IMR-90 (cell line): ENCODE data around the gene ADAMTSL1. TPM values are rescaled to one million over a fixed set of nuclear protein-coding genes. Genes with fewer than 3 reads are reported as not detected.

Source experiments
- ATAC-seq: fragments of 200-7000 bp; cut with Tn5 transposase; 2 replicates; pipeline ENCODE4 v1.9.1; 2020; ENCODE audit warnings: low read depth, mild to moderate bottlenecking, moderate library complexity
- BruUV-seq: library from RNA; stranded (reverse); fragments of 400-500 nt; replicated peaks from 2 replicates; lab custom pipeline; 2021; lab: Mats Ljungman, UMichigan
- CTCF ChIA-PET: fragments of 300-600 bp; formaldehyde crosslinking; extraction: SDS; loops from one replicate; lab custom pipeline; 2021; ENCODE audit warnings: antibody characterized with exemption; lab: Yijun Ruan, JAX
- POLR2A ChIA-PET: fragments of 300-600 bp; sonication (Branson Sonifier 250); formaldehyde crosslinking; loops from one replicate; lab custom pipeline; 2022; ENCODE audit warnings: antibody characterized with exemption; ENCODE audit not compliant: unreplicated experiment; lab: Charles Lee
- DNase-seq: peaks from one replicate; pipeline ENCODE4 v3.0.0; 2013
- H2AFZ ChIP-seq: replicated peaks from 2 replicates; pipeline ENCODE3; 2013; ENCODE audit warnings: low read length, mild to moderate bottlenecking; ENCODE audit not compliant: poor library complexity
- H2AK5ac ChIP-seq: 2 replicates; pipeline ENCODE4 v1.6.1; 2013; ENCODE audit warnings: low read depth, low read length, inconsistent platforms
- H2AK9ac ChIP-seq: replicated peaks from 2 replicates; pipeline ENCODE3; 2013; ENCODE audit warnings: mild to moderate bottlenecking, low read depth, low read length, moderate library complexity; ENCODE audit not compliant: poor library complexity
- H2BK120ac ChIP-seq: 2 replicates; pipeline ENCODE4 v1.6.1; 2013; ENCODE audit warnings: low read depth, low read length, inconsistent platforms
- H2BK15ac ChIP-seq: 3 replicates; pipeline ENCODE4 v1.6.1; 2013; ENCODE audit warnings: low read depth, low read length, inconsistent platforms
- H2BK20ac ChIP-seq: 2 replicates; pipeline ENCODE4 v1.6.1; 2013; ENCODE audit warnings: low read depth, mild to moderate bottlenecking, inconsistent platforms, low read length, moderate library complexity
- H2BK5ac ChIP-seq: 2 replicates; pipeline ENCODE4 v1.6.1; 2013; ENCODE audit warnings: mild to moderate bottlenecking, low read depth, low read length, inconsistent platforms; ENCODE audit not compliant: poor library complexity, severe bottlenecking
- H3K14ac ChIP-seq: replicated peaks from 2 replicates; pipeline ENCODE4 v1.6.1; 2013; ENCODE audit warnings: low read depth, low read length, inconsistent platforms
- H3K18ac ChIP-seq: 2 replicates; pipeline ENCODE4 v1.6.1; 2013; ENCODE audit warnings: low read depth, low read length, control low read depth
- H3K23ac ChIP-seq: 2 replicates; pipeline ENCODE4 v1.6.1; 2013; ENCODE audit warnings: low read depth, low read length, inconsistent platforms
- H3K27ac ChIP-seq: 2 replicates; pipeline ENCODE4 v1.5.1; 2013; ENCODE audit warnings: mild to moderate bottlenecking, control low read depth, low read length; ENCODE audit not compliant: insufficient read depth
- H3K27me3 ChIP-seq: 2 replicates; pipeline ENCODE4 v1.6.1; 2013; ENCODE audit warnings: low read length; ENCODE audit not compliant: control insufficient read depth, insufficient read depth
- H3K36me3 ChIP-seq: 2 replicates; pipeline ENCODE4 v1.6.1; 2013; ENCODE audit warnings: low read length, mixed read lengths; ENCODE audit not compliant: control insufficient read depth, insufficient read depth
- H3K4ac ChIP-seq: 2 replicates; pipeline ENCODE4 v1.6.1; 2013; ENCODE audit warnings: low read depth, low read length, inconsistent platforms
- H3K4me1 ChIP-seq: 2 replicates; pipeline ENCODE4 v1.6.1; 2013; ENCODE audit warnings: low read length, mixed read lengths; ENCODE audit not compliant: control insufficient read depth, insufficient read depth
- H3K4me2 ChIP-seq: 2 replicates; pipeline ENCODE4 v1.6.1; 2013; ENCODE audit warnings: low read depth, mild to moderate bottlenecking, control low read depth, low read length, moderate library complexity
- H3K4me3 ChIP-seq: 2 replicates; pipeline ENCODE4 v1.5.1; 2013; ENCODE audit warnings: low read depth, mild to moderate bottlenecking, control low read depth, low read length, moderate library complexity; ENCODE audit not compliant: insufficient read depth
- H3K56ac ChIP-seq: 2 replicates; pipeline ENCODE4 v1.6.1; 2013; ENCODE audit warnings: low read length, inconsistent platforms; ENCODE audit not compliant: insufficient read depth; ENCODE audit errors: extremely low read depth
- H3K79me1 ChIP-seq, 2 experiments: 2 replicates each; pipeline ENCODE4 v1.6.1; 2013; ENCODE audit warnings: low read length in 2 of 2, inconsistent platforms in 1 of 2, low read depth in 1 of 2
- H3K9ac ChIP-seq: 2 replicates; pipeline ENCODE4 v1.6.1; 2013; ENCODE audit warnings: low read depth, low read length, control low read depth
- H3K9me1 ChIP-seq: 2 replicates; pipeline ENCODE4 v1.6.1; 2013; ENCODE audit warnings: low read length, inconsistent platforms; ENCODE audit not compliant: insufficient read depth
- H3K9me3 ChIP-seq: 2 replicates; pipeline ENCODE4 v1.6.1; 2013; ENCODE audit warnings: low read length; ENCODE audit not compliant: control insufficient read depth, insufficient read depth
- H4K20me1 ChIP-seq: 2 replicates; pipeline ENCODE4 v1.6.1; 2013; ENCODE audit warnings: low read length, inconsistent platforms; ENCODE audit not compliant: insufficient read depth
- H4K5ac ChIP-seq: 2 replicates; pipeline ENCODE4 v1.6.1; 2013; ENCODE audit warnings: mild to moderate bottlenecking, low read depth, low read length, control low read depth
- H4K8ac ChIP-seq, 2 experiments: 2 replicates each; pipeline ENCODE4 v1.6.1; 2013; ENCODE audit warnings: low read depth in 2 of 2, low read length in 2 of 2, control low read depth in 1 of 2, inconsistent platforms in 1 of 2
- H4K91ac ChIP-seq: 2 replicates; pipeline ENCODE4 v1.6.1; 2013; ENCODE audit warnings: low read depth, low read length, inconsistent platforms; ENCODE audit not compliant: insufficient read depth
- BHLHE40 ChIP-seq: fragments of 150-350 bp; IDR thresholded peaks from 2 replicates; pipeline ENCODE4 v1.6.1; 2016; ENCODE audit warnings: mild to moderate bottlenecking, low read depth, low read length
- CEBPB ChIP-seq: IDR thresholded peaks from 2 replicates; pipeline ENCODE4 v1.6.1; 2012; ENCODE audit warnings: low read depth, low read length, improper control_type of control experiment
- ELK1 ChIP-seq: fragments of 150-350 bp; IDR thresholded peaks from 2 replicates; pipeline ENCODE4 v1.6.1; 2016; ENCODE audit warnings: low read depth, mild to moderate bottlenecking, low read length, moderate library complexity, borderline replicate concordance
- FOS ChIP-seq: fragments of 150-350 bp; IDR thresholded peaks from 2 replicates; pipeline ENCODE4 v1.6.1; 2016; ENCODE audit warnings: low read depth, low read length
- NFE2L2 ChIP-seq: fragments of 150-350 bp; IDR thresholded peaks from 2 replicates; pipeline ENCODE4 v1.6.1; 2016; ENCODE audit warnings: low read depth, mild to moderate bottlenecking, low read length
- POLR2A ChIP-seq: IDR thresholded peaks from 2 replicates; pipeline ENCODE4 v1.6.1; 2012; ENCODE audit warnings: mild to moderate bottlenecking, low read depth, low read length
- RAD21 ChIP-seq: IDR thresholded peaks from 2 replicates; pipeline ENCODE4 v1.6.1; 2012; ENCODE audit warnings: low read length, improper control_type of control experiment
- RCOR1 ChIP-seq: IDR thresholded peaks from 2 replicates; pipeline ENCODE4 v1.6.1; 2012; ENCODE audit warnings: mild to moderate bottlenecking, low read length, improper control_type of control experiment; ENCODE audit not compliant: insufficient replicate concordance
- RFX5 ChIP-seq: IDR thresholded peaks from 2 replicates; pipeline ENCODE4 v1.8.0; 2012; ENCODE audit warnings: low read depth, mild to moderate bottlenecking, low read length, moderate library complexity
- USF2 ChIP-seq: fragments of 150-350 bp; IDR thresholded peaks from 2 replicates; pipeline ENCODE4 v1.6.1; 2017; ENCODE audit warnings: mild to moderate bottlenecking, antibody characterized with exemption, low read length, low read depth
- WGBS, 2 experiments: methylation state at CpG; one replicate each; pipeline versions ENCODE4 v1.1.5 to v1.1.7; 2013; ENCODE audit warnings: missing lambda C conversion rate in 2 of 2; ENCODE audit not compliant: insufficient read length in 1 of 2; ENCODE audit errors: extremely low coverage in 2 of 2; 5-methylcytosine and 5-hydroxymethylcytosine counted together
- dilution Hi-C: fragments of 300-500 bp; cut with HindIII; formaldehyde crosslinking; loops from one replicate; pipeline ENCODE4 v1.14.3; 2018; ENCODE audit warnings: low sequenced_read_pairs; ENCODE audit not compliant: unreplicated experiment
- in situ Hi-C: fragments of 300-500 bp; cut with MboI; formaldehyde crosslinking; loops from 3 replicates; pipeline ENCODE4 v1.14.3; 2019; ENCODE audit warnings: low sequenced_read_pairs, inconsistent platforms, mixed read lengths
- intact Hi-C: fragments of 100-400 bp; cut with micrococcal nuclease; formaldehyde crosslinking; loops from 2 replicates; pipeline ENCODE4 v1.10.0; 2022
- polyA plus RNA-seq, 3 experiments: library from polyadenylated mRNA; depleted of rRNA; stranded (reverse); fragments of >200 nt; gene quantifications; 2 replicates each; pipeline ENCODE4 v1.2.3, GENCODE V29; 2012; ENCODE audit warnings: low replicate concordance in 1 of 3
- total RNA-seq: library from RNA; depleted of rRNA; stranded (reverse); fragments of >200 nt; gene quantifications from 2 replicates; pipeline ENCODE4 v1.2.3, GENCODE V29; 2012

Gene ADAMTSL1
- total and polyA plus RNA-seq, 2 of the 4 experiments (the other 2 are of a cell fraction): 38.2 to 62.2 TPM

- no peak overlapping the region for H3K56ac ChIP-seq
- H3K9me1 ChIP-seq: no peaks in the 10 kb centered on the region
- 90% methylated on average over 2 of the region's 14 CpGs; no CpG with 5 or more reads in 1 of the 2 experiments for WGBS, 2 experiments
- intact Hi-C loops (no loop called here), dilution Hi-C loops (no loop called here), in situ Hi-C loops (no loop called here)
- H2BK20ac ChIP-seq: no peak overlapping the region
- no peaks in the 10 kb centered on the region for H3K4me1 ChIP-seq
- no peak overlapping the region for H4K5ac ChIP-seq
- H3K9ac ChIP-seq: no peak overlapping the region
- H4K8ac ChIP-seq: no peak overlapping the region
- no peaks in the 10 kb centered on the region for H3K27me3 ChIP-seq
- no peak for TF ChIP-seq RCOR1
- TF ChIP-seq FOS: no peak
- TF ChIP-seq USF2: no peak
- TF ChIP-seq ELK1: no peak
- TF ChIP-seq RFX5: no peak
- TF ChIP-seq POLR2A: no peak
- TF ChIP-seq BHLHE40: no peak
- no peak for TF ChIP-seq CEBPB
- no peak for TF ChIP-seq NFE2L2
- no peak for TF ChIP-seq RAD21
- ChIA-PET POLR2A (no interaction called here), CTCF (no interaction called here)
- H3K4me2 ChIP-seq: no peak overlapping the region
- no TSS peak for BruUV-seq
- H3K36me3 ChIP-seq: no peaks in the 10 kb centered on the region
- H3K4ac ChIP-seq: no peak overlapping the region
- no peak overlapping the region for H2AK9ac ChIP-seq
- H3K4me3 ChIP-seq: no peak overlapping the region
- H3K9me3 ChIP-seq: peaks cover 4% of the 10 kb centered on the region
- no peak overlapping the region for H2AK5ac ChIP-seq
- H2AFZ ChIP-seq: no peak overlapping the region
- H4K20me1 ChIP-seq: no peaks in the 10 kb centered on the region
- H3K14ac ChIP-seq: no peak overlapping the region
- H3K27ac ChIP-seq: no peak overlapping the region
- no peak overlapping the region for H3K23ac ChIP-seq
- no peak overlapping the region for H4K91ac ChIP-seq
- ATAC-seq (no peak), DNase-seq (no peak)
- no peaks in the 10 kb centered on the region; a peak in 1 of 4 replicates for H3K79me1 ChIP-seq
- H2BK15ac ChIP-seq: no peak overlapping the region
- H3K18ac ChIP-seq: no peak overlapping the region
- H2BK5ac ChIP-seq: no peak overlapping the region
- H2BK120ac ChIP-seq: no peak overlapping the region
Observed at GRCh38 chr9:18504707-18505106, 30.8 kb downstream of the ADAMTSL1 start.
